Left colon (tissue), 2 donors: ENCODE results near the gene NMNAT2. TPM values are rescaled to one million over a fixed set of nuclear protein-coding genes. Genes with fewer than 3 reads are reported as not detected.
"Not testable (repeated sequence)": the region's sequence is repeated elsewhere in the genome, so short reads cannot be mapped to it uniquely, and the experiment has no call there.

ENCODE experiments used
- ATAC-seq: fragments of 200-7000 bp; cut with Tn5 transposase; one replicate; pipeline ENCODE4 v1.9.1; 2020; ENCODE audit warnings: mild to moderate bottlenecking, moderate library complexity
- DNase-seq, 2 donors: peaks; one replicate each; pipeline ENCODE4 v3.0.0-alpha.2; 2020
- intact Hi-C, 2 donors: fragments of 100-400 bp; cut with DNase I in 1 of 2; cut with micrococcal nuclease in 1 of 2; formaldehyde crosslinking; loops; one replicate each; pipeline versions ENCODE4 v1.11.2 to v1.14.0; 2022; cut with DNase I, micrococcal nuclease
- total RNA-seq, 2 donors: library from RNA; stranded (reverse); fragmentation: NEBNext Ultra II Directional; extraction: Animal tissue kit (Norgen Biotek cat#: 25700); gene quantifications; one replicate each; pipeline ENCODE4 v1.2.1, GENCODE V29; 2021
- donor health status: DM: no; HTN: no; CAD: no.
- donor health status: DM: yes; HTN: yes; CAD: no.

The NMNAT2 gene
- total RNA-seq, 2 donors from 2014 or later: 0.18 to 0.84 TPM

- DNase-seq: no peak
- intact Hi-C loops: no loop called here
- ATAC-seq: no peak
Measured at GRCh38 chr1:183278739-183279591, 139.2 kb downstream of the NMNAT2 start.

- DNase-seq: no peak
Measured at GRCh38 chr1:183277821-183278738, 140.1 kb downstream of the NMNAT2 start.

GRCh38 chr1:183276386-183277080 is 141.6 kb downstream of the NMNAT2 start:
- no peak for ATAC-seq
- intact Hi-C loops: no loop called here
- DNase-seq: no peak

More at GRCh38 chr1:183277821-183278738, 140.1 kb downstream of the NMNAT2 start:
- ATAC-seq: no peak
- intact Hi-C loops: no loop called here

- intact Hi-C loops: no loop called here
- no peak for ATAC-seq
- DNase-seq: no peak
Measured at GRCh38 chr1:183275322-183275721, 142.9 kb downstream of the NMNAT2 start.

GRCh38 chr1:183274836-183275235 is 143.3 kb downstream of the NMNAT2 start:
- intact Hi-C loops: no loop called here
- no peak for DNase-seq
- no peak for ATAC-seq

- DNase-seq: not testable (repeated sequence)
Measured at GRCh38 chr1:183273984-183274383, 144.2 kb downstream of the NMNAT2 start.

GRCh38 chr1:183273300-183273699 is 144.9 kb downstream of the NMNAT2 start:
- ATAC-seq (no peak), DNase-seq (no peak)
- intact Hi-C loops: no loop called here

More at GRCh38 chr1:183273984-183274383, 144.2 kb downstream of the NMNAT2 start:
- ATAC-seq, intact Hi-C loops: not testable (repeated sequence)

GRCh38 chr1:183272390-183272848 is 145.8 kb downstream of the NMNAT2 start:
- intact Hi-C loops: no loop called here
- DNase-seq (no peak), ATAC-seq (no peak)

- no peak for ATAC-seq
- no peak for DNase-seq
- intact Hi-C loops: no loop called here
Measured at GRCh38 chr1:183270541-183271141, 147.5 kb downstream of the NMNAT2 start.

GRCh38 chr1:183267646-183268431 is 150.3 kb downstream of the NMNAT2 start:
- intact Hi-C loops: no loop called here
- no peak for ATAC-seq
- no peak for DNase-seq

GRCh38 chr1:183263886-183264602 is 154.1 kb downstream of the NMNAT2 start:
- intact Hi-C loops: no loop called here
- ATAC-seq (no peak), DNase-seq (no peak)

GRCh38 chr1:183262628-183263200 is 155.5 kb downstream of the NMNAT2 start:
- intact Hi-C loops: no loop called here
- DNase-seq (no peak), ATAC-seq (no peak)

GRCh38 chr1:183259924-183260323 is 158.3 kb downstream of the NMNAT2 start:
- intact Hi-C loops: no loop called here
- ATAC-seq (no peak), DNase-seq (no peak)

GRCh38 chr1:183255073-183255472 is 163.1 kb downstream of the NMNAT2 start:
- no peak for ATAC-seq
- intact Hi-C loops: no loop called here
- DNase-seq: no peak

- ATAC-seq (no peak), DNase-seq (no peak)
- intact Hi-C loops: no loop called here
Measured at GRCh38 chr1:183251959-183252450, 166.2 kb downstream of the NMNAT2 start.

- intact Hi-C loops: no loop called here
- ATAC-seq: no peak
Measured at GRCh38 chr1:183251101-183251958, 166.8 kb downstream of the NMNAT2 start.

More at GRCh38 chr1:183251101-183251958, 166.8 kb downstream of the NMNAT2 start:
- DNase-seq: no peak
